Mammary epithelial cell (primary cell): ENCODE measurements around the gene RIC1.

ENCODE experiments used
- CTCF ChIP-seq, 2 donors: IDR thresholded peaks in 1 of 2; conservative IDR thresholded peaks in 1 of 2; 2 replicates each; pipeline ENCODE4 v1.5.1; 2011 to 2012; ENCODE audit warnings: inconsistent platforms in 2 of 2, low read length in 2 of 2, mild to moderate bottlenecking in 2 of 2, control low read depth in 1 of 2, low read depth in 1 of 2; ENCODE audit not compliant: insufficient read depth in 1 of 2; ENCODE audit errors: extremely low read depth in 1 of 2
- EZH2 ChIP-seq: IDR thresholded peaks from 2 replicates; pipeline ENCODE4 v1.6.1; 2012; ENCODE audit warnings: low read length, inconsistent platforms, borderline replicate concordance

GRCh38 chr9:5635390-5635789, 6.5 kb downstream of the RIC1 start:
- TF ChIP-seq CTCF (conservative IDR thresholded peaks at IDR 0.05 in 1 of 2, IDR thresholded peaks at IDR 0.05 in 1 of 2; ENCODE audit: extremely low read depth in 1 of 2, insufficient read depth in 1 of 2, low read depth in 1 of 2, low read length in 2 of 2) (no peak), EZH2 (no peak)
